GM19351 (cell line): ENCODE results near the gene RNF121.

ENCODE experiments used
- ATAC-seq: cut with Tn5 transposase; IDR thresholded peaks from one replicate; pipeline ENCODE4 v1.9.1; 2021; ENCODE audit warnings: mild to moderate bottlenecking, moderate library complexity; ENCODE audit not compliant: unreplicated experiment

RNF121 gene

GRCh38 chr11:71987521-71987920 lies 58.7 kb downstream of the RNF121 start:
- no peak for ATAC-seq

GRCh38 chr11:71988050-71988449 lies 59.2 kb downstream of the RNF121 start:
- no peak for ATAC-seq

- ATAC-seq = no peak
These were observed 61.9 kb downstream of the RNF121 start for GRCh38 chr11:71990701-71991100.

GRCh38 chr11:71991494-71991893 lies 62.6 kb downstream of the RNF121 start:
- peak; percentile 81 for ATAC-seq

GRCh38 chr11:71992136-71992730 lies 63.4 kb downstream of the RNF121 start:
- ATAC-seq = no peak

- ATAC-seq = no peak
These were observed 65.9 kb downstream of the RNF121 start for GRCh38 chr11:71994786-71995185.

GRCh38 chr11:71995726-71996291 lies 67.0 kb downstream of the RNF121 start:
- ATAC-seq = no peak

GRCh38 chr11:71996517-71996916 lies 67.7 kb downstream of the RNF121 start:
- no peak for ATAC-seq

GRCh38 chr11:71996946-71997345 lies 68.1 kb downstream of the RNF121 start:
- ATAC-seq = no peak

- no peak for ATAC-seq
These were observed 68.7 kb downstream of the RNF121 start for GRCh38 chr11:71997594-71997993.

GRCh38 chr11:71998061-71998460 lies 69.2 kb downstream of the RNF121 start:
- no peak for ATAC-seq

- ATAC-seq = no peak
These were observed 69.9 kb downstream of the RNF121 start, which contains the start of gene IL18BP for GRCh38 chr11:71998649-71999310. TSS of gene IL18BP (plus strand) at chr11:71998909. CDS start at chr11:71999985, 1,076 bp downstream.

- ATAC-seq = no peak
These were observed 70.5 kb downstream of the RNF121 start for GRCh38 chr11:71999362-71999761.

GRCh38 chr11:71999798-72000197 lies 71.0 kb downstream of the RNF121 start:
- ATAC-seq = no peak

- no peak for ATAC-seq
These were observed 71.5 kb downstream of the RNF121 start for GRCh38 chr11:72000202-72000867.

GRCh38 chr11:72001285-72001684 lies 72.4 kb downstream of the RNF121 start:
- no peak for ATAC-seq

GRCh38 chr11:72001834-72002591 lies 73.2 kb downstream of the RNF121 start:
- ATAC-seq = no peak

GRCh38 chr11:72002841-72003775 lies 74.3 kb downstream of the RNF121 start:
- ATAC-seq = no peak

- no peak for ATAC-seq
These were observed 74.9 kb downstream of the RNF121 start for GRCh38 chr11:72003776-72004171.
